ENCODE data around the gene TMEM41A. TPM values are rescaled to one million over a fixed set of nuclear protein-coding genes. Genes with fewer than 3 reads are reported as not detected.
"Not testable (repeated sequence)": the region's sequence is repeated elsewhere in the genome, so short reads cannot be mapped to it uniquely, and the experiment has no call there.

Gene TMEM41A
- total RNA-seq, 1 donor from 2014 or later = 25.8 TPM

- no peak for DNase-seq
- H3K4me1 Mint-ChIP-seq = no peaks in the 10 kb centered on the region
- H3K4me3 Mint-ChIP-seq = no peak overlapping the region
- no peaks in the 10 kb centered on the region for H3K36me3 Mint-ChIP-seq (ENCODE audit: low read depth)
- no peaks in the 10 kb centered on the region for H3K9me3 Mint-ChIP-seq
- peaks cover 13% of the 10 kb centered on the region for H3K27me3 Mint-ChIP-seq
- intact Hi-C loops (cut with micrococcal nuclease) = no loop called here
- H3K27ac Mint-ChIP-seq = no peak overlapping the region
These were observed 12.9 kb upstream of the TMEM41A start for GRCh38 chr3:185511711-185512110.

GRCh38 chr3:185508335-185508991 lies 9.6 kb upstream of the TMEM41A start:
- H3K36me3 Mint-ChIP-seq (ENCODE audit: low read depth) = no peaks in the 10 kb centered on the region
- H3K4me3 Mint-ChIP-seq = no peak overlapping the region
- DNase-seq = no peak
- H3K4me1 Mint-ChIP-seq = no peaks in the 10 kb centered on the region
- no peaks in the 10 kb centered on the region for H3K9me3 Mint-ChIP-seq
- H3K27ac Mint-ChIP-seq = no peak overlapping the region
- peaks cover 3% of the 10 kb centered on the region for H3K27me3 Mint-ChIP-seq
- intact Hi-C loops (cut with micrococcal nuclease) = no loop called here

GRCh38 chr3:185507883-185508282 lies 9.0 kb upstream of the TMEM41A start:
- no peak for DNase-seq
- intact Hi-C loops (cut with micrococcal nuclease) = no loop called here
- H3K27me3 Mint-ChIP-seq = peaks cover 3% of the 10 kb centered on the region
- H3K4me1 Mint-ChIP-seq = no peaks in the 10 kb centered on the region
- no peak overlapping the region for H3K27ac Mint-ChIP-seq
- H3K9me3 Mint-ChIP-seq = no peaks in the 10 kb centered on the region
- no peak overlapping the region for H3K4me3 Mint-ChIP-seq
- H3K36me3 Mint-ChIP-seq (ENCODE audit: low read depth) = no peaks in the 10 kb centered on the region

GRCh38 chr3:185504636-185505035 lies 5.8 kb upstream of the TMEM41A start:
- DNase-seq = no peak
- intact Hi-C loops (cut with micrococcal nuclease) = no loop called here
- no peaks in the 10 kb centered on the region for H3K9me3 Mint-ChIP-seq

GRCh38 chr3:185503521-185503920 lies 4.7 kb upstream of the TMEM41A start:
- peaks cover 12% of the 10 kb centered on the region for H3K27me3 Mint-ChIP-seq
- H3K36me3 Mint-ChIP-seq (ENCODE audit: low read depth) = no peaks in the 10 kb centered on the region
- H3K4me1 Mint-ChIP-seq = peaks cover 6% of the 10 kb centered on the region
- H3K9me3 Mint-ChIP-seq = no peaks in the 10 kb centered on the region
- no peak for DNase-seq
- H3K4me3 Mint-ChIP-seq = no peak overlapping the region
- no peak overlapping the region for H3K27ac Mint-ChIP-seq
- intact Hi-C loops (cut with micrococcal nuclease) = no loop called here

More at GRCh38 chr3:185504636-185505035, 5.8 kb upstream of the TMEM41A start:
- Mint-ChIP-seq H3K36me3 (ENCODE audit: low read depth) (no peaks in the 10 kb centered on the region), H3K27me3 (peaks cover 11% of the 10 kb centered on the region), H3K4me1 (no peaks in the 10 kb centered on the region), H3K4me3 (no peak overlapping the region), H3K27ac (no peak overlapping the region)

- peaks cover 6% of the 10 kb centered on the region for H3K4me1 Mint-ChIP-seq
- peaks cover 12% of the 10 kb centered on the region for H3K27me3 Mint-ChIP-seq
- H3K27ac Mint-ChIP-seq = no peak overlapping the region
- no peaks in the 10 kb centered on the region for H3K36me3 Mint-ChIP-seq (ENCODE audit: low read depth)
- intact Hi-C loops (cut with micrococcal nuclease) = no loop called here
- no peak overlapping the region for H3K4me3 Mint-ChIP-seq
- no peaks in the 10 kb centered on the region for H3K9me3 Mint-ChIP-seq
- DNase-seq = no peak
These were observed 4.2 kb upstream of the TMEM41A start for GRCh38 chr3:185502987-185503386.

- no peak for DNase-seq
- peaks cover 7% of the 10 kb centered on the region for H3K4me1 Mint-ChIP-seq
- no peak overlapping the region for H3K4me3 Mint-ChIP-seq
- H3K9me3 Mint-ChIP-seq = no peaks in the 10 kb centered on the region
- H3K27ac Mint-ChIP-seq = no peak overlapping the region
- peaks cover 44% of the 10 kb centered on the region for H3K36me3 Mint-ChIP-seq (ENCODE audit: low read depth)
- H3K27me3 Mint-ChIP-seq = no peaks in the 10 kb centered on the region
- intact Hi-C loops (cut with micrococcal nuclease) = no loop called here
These were observed 8.6 kb downstream of the TMEM41A start for GRCh38 chr3:185490241-185490640.

- Mint-ChIP-seq H3K4me1 (peaks cover 7% of the 10 kb centered on the region), H3K36me3 (ENCODE audit: low read depth) (peaks cover 41% of the 10 kb centered on the region), H3K27me3 (no peaks in the 10 kb centered on the region), H3K4me3 (no peak overlapping the region), H3K9me3 (no peaks in the 10 kb centered on the region), H3K27ac (no peak overlapping the region)
- intact Hi-C loops (cut with micrococcal nuclease) = no loop called here
- DNase-seq = no peak
These were observed 9.4 kb downstream of the TMEM41A start for GRCh38 chr3:185489462-185489861.

GRCh38 chr3:185488465-185488864 lies 10.4 kb downstream of the TMEM41A start:
- DNase-seq = no peak
- intact Hi-C loops (cut with micrococcal nuclease) = no loop called here
- Mint-ChIP-seq H3K9me3 (no peaks in the 10 kb centered on the region), H3K4me1 (peaks cover 4% of the 10 kb centered on the region), H3K27me3 (no peaks in the 10 kb centered on the region), H3K27ac (no peak overlapping the region), H3K4me3 (no peak overlapping the region), H3K36me3 (ENCODE audit: low read depth) (peaks cover 35% of the 10 kb centered on the region)

GRCh38 chr3:185486394-185486793 lies 12.4 kb downstream of the TMEM41A start:
- Mint-ChIP-seq H3K4me1 (peaks cover 9% of the 10 kb centered on the region), H3K27ac (no peak overlapping the region), H3K9me3 (peaks cover 4% of the 10 kb centered on the region), H3K36me3 (ENCODE audit: low read depth) (peaks cover 45% of the 10 kb centered on the region), H3K27me3 (no peaks in the 10 kb centered on the region), H3K4me3 (no peak overlapping the region)
- DNase-seq = no peak
- intact Hi-C loops (cut with micrococcal nuclease) = no loop called here

- intact Hi-C loops (cut with micrococcal nuclease) = no loop called here
- Mint-ChIP-seq H3K27me3 (no peaks in the 10 kb centered on the region), H3K27ac (no peak overlapping the region), H3K4me3 (no peak overlapping the region), H3K4me1 (peaks cover 9% of the 10 kb centered on the region), H3K9me3 (peaks cover 4% of the 10 kb centered on the region), H3K36me3 (ENCODE audit: low read depth) (peaks cover 46% of the 10 kb centered on the region)
- no peak for DNase-seq
These were observed 14.5 kb downstream of the TMEM41A start for GRCh38 chr3:185484296-185484695.

GRCh38 chr3:185479373-185479945 lies 19.4 kb downstream of the TMEM41A start:
- DNase-seq = no peak
- H3K4me3 Mint-ChIP-seq = no peak overlapping the region
- H3K27me3 Mint-ChIP-seq = no peaks in the 10 kb centered on the region
- peaks cover 35% of the 10 kb centered on the region for H3K36me3 Mint-ChIP-seq (ENCODE audit: low read depth)
- H3K9me3 Mint-ChIP-seq = peaks cover 4% of the 10 kb centered on the region
- H3K27ac Mint-ChIP-seq = no peak overlapping the region
- H3K4me1 Mint-ChIP-seq = peaks cover 9% of the 10 kb centered on the region
- intact Hi-C loops (cut with micrococcal nuclease) = no loop called here

GRCh38 chr3:185477316-185477715 lies 21.5 kb downstream of the TMEM41A start:
- Mint-ChIP-seq H3K36me3 (ENCODE audit: low read depth) (peaks cover 28% of the 10 kb centered on the region), H3K4me3 (no peak overlapping the region), H3K9me3 (no peaks in the 10 kb centered on the region), H3K27ac (no peak overlapping the region), H3K27me3 (no peaks in the 10 kb centered on the region), H3K4me1 (peaks cover under 1% of the 10 kb centered on the region)
- DNase-seq = no peak
- intact Hi-C loops (cut with micrococcal nuclease) = no loop called here

GRCh38 chr3:185474922-185475321 lies 23.9 kb downstream of the TMEM41A start:
- H3K9me3 Mint-ChIP-seq; H3K4me3 Mint-ChIP-seq; H3K27ac Mint-ChIP-seq; H3K27me3 Mint-ChIP-seq; intact Hi-C loops (cut with micrococcal nuclease); DNase-seq; H3K4me1 Mint-ChIP-seq: not testable (repeated sequence)
- peaks cover 13% of the 10 kb centered on the region for H3K36me3 Mint-ChIP-seq (ENCODE audit: low read depth)

Data from activated CD4-positive, alpha-beta T cell treated with anti-CD3 and anti-CD28 coated beads, Interleukin-2, amount 10 ng/mL, durations not matched to agents 24 days and 14 days (primary cell).